GM12875 (cell line): Measurements from ENCODE around the gene COL25A1.

ENCODE experiments used
- H3K4me3 ChIP-seq: one replicate; pipeline ENCODE4 v1.5.1; 2011; ENCODE audit warnings: low read depth, low read length, control low read depth
- TF ChIP-seq, protein P1 (sequence below): IDR thresholded peaks from 2 replicates; pipeline ENCODE4 v1.5.1; 2011; ENCODE audit warnings: low read depth, mild to moderate bottlenecking, control low read depth, inconsistent platforms, low read length, moderate library complexity, borderline replicate concordance; ENCODE audit not compliant: insufficient read depth

Gene COL25A1

DNA sequence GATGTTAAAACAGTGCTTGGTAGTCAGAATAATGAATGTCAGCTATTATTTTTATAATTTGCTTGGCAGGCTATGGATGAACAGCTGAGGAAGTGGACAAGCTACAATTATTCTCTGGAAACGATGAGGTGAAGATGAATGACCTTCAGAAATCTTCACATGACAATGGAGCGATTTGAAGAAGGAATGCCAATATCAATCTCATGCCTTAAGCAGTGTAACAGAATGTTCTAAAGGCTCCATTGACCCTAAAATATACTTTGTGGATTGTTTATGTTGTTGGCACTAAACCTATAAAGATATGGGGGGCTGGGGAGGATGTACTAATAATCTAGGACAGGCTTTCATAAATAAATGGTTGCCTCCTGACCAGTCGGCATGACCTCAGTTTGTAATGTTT, 36.2 kb downstream of the COL25A1 start:
- no peak overlapping the region for H3K4me3 ChIP-seq
- TF ChIP-seq, protein P1, sequence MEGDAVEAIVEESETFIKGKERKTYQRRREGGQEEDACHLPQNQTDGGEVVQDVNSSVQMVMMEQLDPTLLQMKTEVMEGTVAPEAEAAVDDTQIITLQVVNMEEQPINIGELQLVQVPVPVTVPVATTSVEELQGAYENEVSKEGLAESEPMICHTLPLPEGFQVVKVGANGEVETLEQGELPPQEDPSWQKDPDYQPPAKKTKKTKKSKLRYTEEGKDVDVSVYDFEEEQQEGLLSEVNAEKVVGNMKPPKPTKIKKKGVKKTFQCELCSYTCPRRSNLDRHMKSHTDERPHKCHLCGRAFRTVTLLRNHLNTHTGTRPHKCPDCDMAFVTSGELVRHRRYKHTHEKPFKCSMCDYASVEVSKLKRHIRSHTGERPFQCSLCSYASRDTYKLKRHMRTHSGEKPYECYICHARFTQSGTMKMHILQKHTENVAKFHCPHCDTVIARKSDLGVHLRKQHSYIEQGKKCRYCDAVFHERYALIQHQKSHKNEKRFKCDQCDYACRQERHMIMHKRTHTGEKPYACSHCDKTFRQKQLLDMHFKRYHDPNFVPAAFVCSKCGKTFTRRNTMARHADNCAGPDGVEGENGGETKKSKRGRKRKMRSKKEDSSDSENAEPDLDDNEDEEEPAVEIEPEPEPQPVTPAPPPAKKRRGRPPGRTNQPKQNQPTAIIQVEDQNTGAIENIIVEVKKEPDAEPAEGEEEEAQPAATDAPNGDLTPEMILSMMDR = no peak

DNA sequence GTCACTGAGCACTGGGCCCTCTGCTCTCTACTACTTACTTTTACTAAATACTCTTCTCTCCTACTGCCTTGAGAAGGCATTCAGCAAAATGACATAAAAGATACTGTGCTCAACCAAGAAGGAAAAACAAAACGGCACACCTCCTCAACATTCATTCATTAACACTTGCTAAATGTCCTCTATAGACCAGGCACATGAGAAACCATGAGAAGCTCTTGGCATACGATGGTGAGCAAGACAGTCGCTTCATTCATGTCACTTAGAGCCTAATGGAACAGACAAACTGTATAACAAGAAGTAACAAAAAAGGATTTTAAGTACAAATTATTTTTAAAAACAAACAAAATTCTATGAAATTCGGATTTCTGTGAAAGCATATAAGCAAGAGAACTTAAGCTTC, 38.7 kb downstream of the COL25A1 start:
- H3K4me3 ChIP-seq = no peak overlapping the region
- TF ChIP-seq, protein P1 = no peak

DNA sequence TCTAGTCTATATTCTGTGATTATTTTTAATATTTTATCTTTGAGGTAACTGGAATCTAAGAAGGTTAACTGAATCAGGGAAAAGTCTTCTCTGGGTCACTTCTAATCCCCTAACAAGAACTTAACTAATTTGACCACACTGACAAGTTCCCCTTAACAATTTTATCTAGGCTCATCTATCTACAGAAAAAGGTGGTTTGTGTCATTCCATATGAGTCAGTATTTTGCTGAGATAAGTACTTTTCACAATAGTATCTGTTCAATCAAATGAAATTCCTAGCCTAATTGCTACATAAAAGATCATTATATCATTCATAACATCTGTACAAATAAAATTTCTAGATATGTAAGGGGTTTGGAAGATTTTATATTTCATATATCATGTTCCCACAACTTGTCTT, 45.6 kb downstream of the COL25A1 start:
- TF ChIP-seq, protein P1 = no peak

DNA sequence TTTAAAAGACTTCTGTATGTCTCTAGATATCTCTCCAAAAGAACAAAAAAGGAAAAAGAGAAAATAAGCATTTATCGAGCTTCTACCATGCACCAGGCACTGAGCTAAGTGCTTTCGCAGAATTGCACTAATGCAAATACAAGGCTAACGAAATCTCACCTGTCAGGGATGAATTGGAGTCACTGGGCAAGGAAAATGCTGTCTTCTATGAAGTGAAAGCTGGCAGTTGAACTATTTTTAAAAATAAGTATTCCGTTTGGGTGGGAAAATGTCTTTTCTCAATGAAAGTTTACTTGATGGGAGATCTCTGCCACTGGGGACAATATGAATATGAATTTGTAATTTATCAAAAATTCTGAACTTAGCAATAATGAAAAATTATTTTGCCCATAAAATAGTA, 47.6 kb downstream of the COL25A1 start:
- no peak overlapping the region for H3K4me3 ChIP-seq
- TF ChIP-seq, protein P1 = no peak

More for the DNA sequence above, 45.6 kb downstream of the COL25A1 start:
- no peak overlapping the region for H3K4me3 ChIP-seq

DNA sequence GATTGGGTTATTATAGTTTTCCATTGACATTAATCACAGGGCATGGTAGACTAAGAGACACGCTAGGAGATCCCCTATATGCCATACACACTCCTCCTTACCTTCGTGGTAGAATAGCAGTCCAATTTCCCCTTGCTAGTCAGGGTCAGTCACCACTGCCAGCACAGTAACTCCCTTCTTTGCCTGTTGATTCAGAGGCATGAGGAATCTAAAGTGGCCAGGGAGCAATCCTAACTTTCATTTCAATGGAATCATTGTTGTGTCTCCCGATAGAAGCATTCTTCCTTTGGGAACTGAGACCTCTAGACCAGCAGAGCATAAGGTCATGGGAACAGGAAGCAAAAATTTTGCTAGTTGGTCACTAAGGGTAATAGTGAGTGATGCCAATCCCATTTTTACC, 51.1 kb downstream of the COL25A1 start:
- H3K4me3 ChIP-seq = no peak overlapping the region
- TF ChIP-seq, protein P1 = no peak

DNA sequence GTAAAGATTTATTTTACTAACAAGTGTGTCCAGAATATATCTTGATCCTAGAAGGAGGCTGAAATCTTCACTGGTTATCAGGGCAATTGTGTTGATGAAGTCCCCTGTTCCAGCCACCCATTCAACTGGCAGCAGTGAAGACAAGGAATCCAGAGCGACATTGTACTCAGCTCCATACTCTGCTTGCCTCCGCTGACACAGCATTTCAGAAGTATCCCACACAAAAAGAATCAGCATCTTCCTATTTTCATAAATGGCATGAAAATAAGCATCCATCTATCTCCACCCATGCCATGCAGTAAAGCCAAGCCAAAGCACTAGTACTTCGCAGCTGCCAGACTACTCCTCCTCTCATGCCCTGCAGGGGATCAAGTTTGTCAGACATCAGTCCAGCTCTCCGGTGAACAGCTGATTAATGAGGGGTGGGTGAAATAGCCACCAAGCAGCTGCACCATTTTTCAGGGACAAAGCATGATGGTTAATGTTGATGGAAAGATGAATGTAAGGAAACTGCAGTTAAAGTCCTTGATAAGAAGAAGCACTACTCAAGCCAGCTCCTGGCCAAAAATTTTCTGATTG, 54.0 kb downstream of the COL25A1 start:
- H3K4me3 ChIP-seq = no peak overlapping the region
- TF ChIP-seq, protein P1 = no peak

DNA sequence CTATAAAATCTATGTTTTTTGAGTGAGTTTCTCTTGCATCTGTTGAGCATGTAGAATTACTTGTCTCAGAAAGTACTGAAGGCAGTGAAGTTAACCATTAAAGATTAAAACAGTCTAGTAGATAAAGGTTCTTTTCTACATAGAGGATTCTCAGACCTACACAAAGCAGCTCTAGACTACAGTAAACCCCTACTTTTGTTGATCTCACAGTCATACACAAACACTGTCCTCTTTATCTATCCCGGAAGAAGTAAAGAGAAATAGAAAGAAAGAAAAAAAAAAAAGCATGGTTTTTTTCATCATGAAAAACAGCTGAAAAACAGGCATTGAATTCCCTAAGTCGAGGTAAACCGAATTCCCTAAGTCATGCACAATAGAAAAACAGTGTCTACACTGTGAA, 58.6 kb downstream of the COL25A1 start:
- TF ChIP-seq, protein P1 = no peak
- H3K4me3 ChIP-seq = no peak overlapping the region
